GM23338 (cell line): ENCODE measurements around the gene HRAS. TPM values are rescaled to one million over a fixed set of nuclear protein-coding genes. Genes with fewer than 3 reads are reported as not detected.

Experiments used
- ATAC-seq: fragments of 200-7000 bp; cut with Tn5 transposase; 3 replicates; pipeline ENCODE4 v1.9.1; 2020
- DNase-seq: peaks from one replicate; pipeline ENCODE4 v3.0.0-alpha.2; 2015; ENCODE audit warnings: low spot score
- H2AFZ ChIP-seq: fragments of 200-600 bp; sonication (generic); 2 replicates; pipeline ENCODE4 v1.8.0; 2016; ENCODE audit warnings: antibody characterized with exemption, mild to moderate bottlenecking, moderate library complexity
- H3F3A ChIP-seq: fragments of 200-600 bp; sonication (generic); replicated peaks from 2 replicates; pipeline ENCODE4 v1.8.0; 2017; ENCODE audit warnings: antibody characterized with exemption, mixed run types, low read depth
- H3K27ac ChIP-seq: fragments of 200-600 bp; sonication (generic); 2 replicates; pipeline ENCODE4 v1.6.1; 2016; ENCODE audit warnings: low read depth
- H3K27me3 ChIP-seq: fragments of 200-600 bp; sonication (generic); 2 replicates; pipeline ENCODE4 v1.8.0; 2016; ENCODE audit warnings: mild to moderate bottlenecking, mixed run types, moderate library complexity; ENCODE audit not compliant: insufficient read depth
- H3K36me3 ChIP-seq: fragments of 200-600 bp; sonication (generic); 2 replicates; pipeline ENCODE4 v1.8.0; 2016; ENCODE audit warnings: mild to moderate bottlenecking; ENCODE audit not compliant: insufficient read depth
- H3K4me1 ChIP-seq: fragments of 200-600 bp; sonication (generic); 2 replicates; pipeline ENCODE4 v1.8.0; 2016; ENCODE audit warnings: mild to moderate bottlenecking, moderate library complexity; ENCODE audit not compliant: insufficient read depth
- H3K4me2 ChIP-seq: fragments of 200-600 bp; sonication (generic); 2 replicates; pipeline ENCODE4 v1.7.1; 2017; ENCODE audit warnings: mixed run types
- H3K4me3 ChIP-seq: fragments of 200-600 bp; sonication (generic); 2 replicates; pipeline ENCODE4 v1.6.1; 2016; ENCODE audit warnings: mixed run types
- H3K79me2 ChIP-seq: fragments of 200-600 bp; sonication (generic); replicated peaks from 2 replicates; pipeline ENCODE4 v1.8.0; 2017; ENCODE audit warnings: mild to moderate bottlenecking; ENCODE audit not compliant: insufficient read depth
- H3K9me2 ChIP-seq: fragments of 200-600 bp; sonication (generic); 2 replicates; pipeline ENCODE4 v1.8.0; 2017; ENCODE audit not compliant: insufficient read depth
- H4K20me1 ChIP-seq: fragments of 200-600 bp; sonication (generic); replicated peaks from 2 replicates; pipeline ENCODE4 v1.8.0; 2017; ENCODE audit warnings: mild to moderate bottlenecking; ENCODE audit not compliant: insufficient read depth
- H3K27ac Mint-ChIP-seq: 2 replicates; pipeline ENCODE4 v1.8.0; 2020; ENCODE audit warnings: inconsistent platforms, mild to moderate bottlenecking, moderate library complexity, mixed read lengths
- H3K27me3 Mint-ChIP-seq: 3 replicates; pipeline ENCODE4 v1.8.0; 2022; ENCODE audit warnings: low read depth, mild to moderate bottlenecking, moderate library complexity, mixed read lengths, inconsistent platforms; ENCODE audit not compliant: insufficient read depth, poor library complexity
- H3K36me3 Mint-ChIP-seq: 3 replicates; pipeline ENCODE4 v1.8.0; 2021; ENCODE audit warnings: low read depth, mild to moderate bottlenecking, inconsistent platforms, moderate library complexity, mixed read lengths
- H3K4me1 Mint-ChIP-seq: 3 replicates; pipeline ENCODE4 v1.8.0; 2020; ENCODE audit warnings: mild to moderate bottlenecking, inconsistent platforms, mixed read lengths
- H3K4me3 Mint-ChIP-seq: 3 replicates; pipeline ENCODE4 v1.8.0; 2021; ENCODE audit warnings: moderate library complexity, mild to moderate bottlenecking, inconsistent platforms, mixed read lengths
- H3K9me3 Mint-ChIP-seq: 3 replicates; pipeline ENCODE4 v1.8.0; 2020; ENCODE audit warnings: moderate library complexity, mild to moderate bottlenecking, inconsistent platforms, mixed read lengths
- CREB1 ChIP-seq: fragments of 250-450 bp; sonication (Bioruptor Pico); IDR thresholded peaks from 2 replicates; pipeline ENCODE4 v1.5.0; 2020; ENCODE audit warnings: low read depth, mild to moderate bottlenecking, moderate library complexity
- CTCF ChIP-seq, 2 experiments: fragments of 200-600 bp in 1 of 2; sonication (generic) in 1 of 2; conservative IDR thresholded peaks; 2 replicates each; pipeline versions ENCODE4 v1.5.1 to v1.6.1; 2016 to 2017; ENCODE audit warnings: antibody characterized with exemption in 2 of 2, low read depth in 2 of 2, mild to moderate bottlenecking in 2 of 2, moderate library complexity in 1 of 2
- EZH2phosphoT487 ChIP-seq: fragments of 200-600 bp; sonication (generic); IDR thresholded peaks from one replicate; pipeline ENCODE4 v1.8.1; 2018; ENCODE audit warnings: antibody characterized with exemption; ENCODE audit not compliant: unreplicated experiment
- JUNB ChIP-seq: IDR thresholded peaks from one replicate; pipeline ENCODE4 v1.6.1; 2016; ENCODE audit warnings: antibody characterized with exemption; ENCODE audit not compliant: unreplicated experiment
- NANOG ChIP-seq: IDR thresholded peaks from 2 replicates; pipeline ENCODE4 v1.6.1; 2016; ENCODE audit warnings: antibody characterized with exemption, borderline replicate concordance
- REST ChIP-seq: IDR thresholded peaks from one replicate; pipeline ENCODE4 v1.6.1; 2018; ENCODE audit warnings: antibody characterized with exemption; ENCODE audit not compliant: unreplicated experiment
- ZNF114 ChIP-seq: fragments of 250-450 bp; sonication (Bioruptor Pico); IDR thresholded peaks from 2 replicates; pipeline ENCODE4 v1.5.0; 2020; ENCODE audit warnings: mild to moderate bottlenecking, moderate library complexity
- ZNF331 ChIP-seq: fragments of 250-450 bp; sonication (Bioruptor Pico); IDR thresholded peaks from 2 replicates; pipeline ENCODE4 v1.5.0; 2020; ENCODE audit warnings: low read depth, mild to moderate bottlenecking, moderate library complexity
- ZNF462 ChIP-seq: fragments of 250-450 bp; sonication (Bioruptor Pico); IDR thresholded peaks from 2 replicates; pipeline ENCODE4 v1.5.0; 2020; ENCODE audit warnings: mild to moderate bottlenecking, moderate library complexity
- polyA plus RNA-seq: library from polyadenylated mRNA; unstranded; fragments of >200 nt; fragmentation: Nextera tagmentation; extraction: Ambion mirVana; gene quantifications from 2 replicates; pipeline ENCODE4 v1.2.1, GENCODE V29; 2016
- total RNA-seq: library from RNA; depleted of rRNA; stranded (reverse); fragments of >200 nt; shearing (Covaris generic); gene quantifications from 2 replicates; pipeline ENCODE4 v1.2.3, GENCODE V29; 2014

Gene HRAS
- total and polyA plus RNA-seq, 2 experiments from 2014 or later: 37.9 to 48.7 TPM

- H3K4me3 ChIP-seq: no peak overlapping the region
- ATAC-seq: no peak
- peaks cover 7% of the 10 kb centered on the region; the same call in 1 of the 2 replicates for H4K20me1 ChIP-seq
- Mint-ChIP-seq H3K27me3 (peaks cover 11% of the 10 kb centered on the region), H3K27ac (no peak overlapping the region), H3K9me3 (no peaks in the 10 kb centered on the region; the same call in 2 of the 3 replicates), H3K4me3 (no peak overlapping the region), H3K4me1 (peaks cover 13% of the 10 kb centered on the region), H3K36me3 (peaks cover 16% of the 10 kb centered on the region)
- peaks cover 19% of the 10 kb centered on the region for H3F3A ChIP-seq
- H3K79me2 ChIP-seq: peaks cover 11% of the 10 kb centered on the region
- no peaks in the 10 kb centered on the region for H3K36me3 ChIP-seq
- H3K9me2 ChIP-seq: no peaks in the 10 kb centered on the region
- no peak overlapping the region for H2AFZ ChIP-seq
- no peak overlapping the region for H3K27ac ChIP-seq
- TF ChIP-seq EZH2phosphoT487 (no peak), ZNF114 (CRISPR knock-in tag) (no peak)
- H3K27me3 ChIP-seq: peaks cover 8% of the 10 kb centered on the region; the same call in 1 of the 2 replicates
- H3K4me2 ChIP-seq: no peak overlapping the region
- DNase-seq: no peak
- H3K4me1 ChIP-seq: peaks cover 9% of the 10 kb centered on the region; the same call in 1 of the 2 replicates
Measured at GRCh38 chr11:508956-509355, 26.4 kb downstream of the HRAS start.

- peak overlapping the region; percentile 88 for H3K4me2 ChIP-seq
- H3K36me3 Mint-ChIP-seq: peaks cover 12% of the 10 kb centered on the region
- peaks cover 11% of the 10 kb centered on the region for H3K79me2 ChIP-seq
- H3K36me3 ChIP-seq: no peaks in the 10 kb centered on the region
- H3K9me2 ChIP-seq: no peaks in the 10 kb centered on the region
- peak overlapping the region; percentile 97 for H3K4me3 ChIP-seq
- H3K27ac ChIP-seq: no peak overlapping the region
- H3K4me1 Mint-ChIP-seq: peaks cover 13% of the 10 kb centered on the region
- DNase-seq (peak; percentile 36), ATAC-seq (peak; percentile 5)
- peaks cover 19% of the 10 kb centered on the region for H3F3A ChIP-seq
- peaks cover 11% of the 10 kb centered on the region for H3K27me3 Mint-ChIP-seq
- H3K27ac Mint-ChIP-seq: no peak overlapping the region
- peaks cover 9% of the 10 kb centered on the region; the same call in 1 of the 2 replicates for H3K4me1 ChIP-seq
- H3K27me3 ChIP-seq: peaks cover 11% of the 10 kb centered on the region; the same call in 1 of the 2 replicates
- peak overlapping the region; percentile 97 for H3K4me3 Mint-ChIP-seq
- H4K20me1 ChIP-seq: peaks cover 7% of the 10 kb centered on the region; the same call in 1 of the 2 replicates
- peak overlapping the region; percentile 59; the same call in 1 of the 2 replicates for H2AFZ ChIP-seq
- no peaks in the 10 kb centered on the region; the same call in 2 of the 3 replicates for H3K9me3 Mint-ChIP-seq
- TF ChIP-seq ZNF331 (CRISPR knock-in tag) (no peak), REST (no peak), NANOG (no peak), JUNB (no peak), ZNF462 (no peak), CTCF (conservative IDR thresholded peaks at IDR 0.05; ENCODE audit: low read depth in 2 of 2) (no peak), CREB1 (CRISPR knock-in tag) (no peak)
Measured at GRCh38 chr11:507727-508515, 27.5 kb downstream of the HRAS start.
